GM21528 (cell line): Measurements from ENCODE around the gene ENPP1.

Source experiments
- ATAC-seq: cut with Tn5 transposase; IDR thresholded peaks from one replicate; pipeline ENCODE4 v1.9.1; 2021; ENCODE audit warnings: mild to moderate bottlenecking, moderate library complexity; ENCODE audit not compliant: unreplicated experiment, low FRiP score

The ENPP1 gene

GRCh38 chr6:131784561-131784960, 23.3 kb upstream of the ENPP1 start:
- no peak for ATAC-seq

DNA sequence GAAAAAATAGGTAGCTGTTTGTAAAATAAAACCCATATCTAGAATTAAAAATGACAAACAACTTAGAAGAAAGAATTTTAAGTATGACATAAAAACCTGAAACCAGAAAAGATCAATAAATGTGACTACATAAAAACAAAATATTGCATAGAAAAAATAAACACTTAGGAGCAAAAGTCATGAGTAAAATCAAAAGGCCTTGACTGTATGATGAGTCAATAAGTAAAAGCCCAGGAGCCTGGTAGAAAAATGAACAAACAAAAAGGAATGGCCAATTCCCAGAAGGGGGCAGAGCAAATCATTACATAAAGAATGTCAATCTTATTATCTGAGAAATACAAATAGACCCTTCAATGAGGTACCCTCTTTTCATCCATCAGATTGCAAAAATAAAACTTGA, 20.7 kb upstream of the ENPP1 start:
- no peak for ATAC-seq

- ATAC-seq, result no peak
Measured at GRCh38 chr6:131787766-131788712, 19.8 kb upstream of the ENPP1 start.

DNA sequence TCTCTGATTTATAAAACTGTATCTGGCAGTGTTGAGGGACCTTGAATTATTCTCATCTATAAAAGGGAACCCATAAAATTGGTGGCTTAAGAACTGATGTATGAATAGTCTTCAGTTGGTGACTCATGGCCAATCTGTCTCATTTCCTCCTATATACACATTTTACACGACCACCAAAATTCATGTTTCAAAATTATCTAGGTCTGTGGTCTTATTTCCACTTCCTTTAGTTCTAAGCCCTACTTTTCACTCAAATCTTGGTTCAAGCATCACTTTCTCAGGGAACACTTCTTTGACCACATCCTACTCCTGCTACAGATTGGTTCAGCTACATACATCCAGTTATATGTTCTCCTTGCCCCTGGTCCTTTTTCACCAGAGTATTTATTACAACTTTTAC, 18.6 kb upstream of the ENPP1 start:
- no peak for ATAC-seq

- no peak for ATAC-seq
Measured at GRCh38 chr6:131791476-131791875, 16.3 kb upstream of the ENPP1 start.

GRCh38 chr6:131792091-131792496, 15.7 kb upstream of the ENPP1 start:
- no peak for ATAC-seq

- no peak for ATAC-seq
Measured at GRCh38 chr6:131795366-131795765, 12.5 kb upstream of the ENPP1 start.

- no peak for ATAC-seq
Measured at GRCh38 chr6:131802347-131802746, 5.5 kb upstream of the ENPP1 start.

- ATAC-seq, result no peak
Measured at GRCh38 chr6:131803007-131803769, 4.6 kb upstream of the ENPP1 start.

GRCh38 chr6:131804131-131804530, 3.7 kb upstream of the ENPP1 start:
- ATAC-seq, result no peak

DNA sequence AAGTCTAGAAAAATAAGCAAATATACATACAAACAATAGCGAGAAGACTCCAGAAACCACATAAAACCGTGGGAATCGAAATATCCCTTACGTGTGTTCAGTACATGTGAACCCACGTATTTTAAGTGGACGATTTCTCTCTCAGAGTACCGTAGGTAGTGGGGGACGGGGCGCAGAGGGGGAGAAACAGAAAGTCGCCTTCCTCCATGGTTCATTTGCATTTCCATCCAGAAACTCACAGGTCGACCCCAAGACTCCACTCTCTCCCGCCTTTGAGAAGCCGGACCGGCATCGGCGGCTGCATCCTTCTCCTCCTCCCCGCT, 538 bp upstream of the ENPP1 start:
- ATAC-seq, result peak; percentile 22

- no peak for ATAC-seq
Measured at GRCh38 chr6:131808460-131809269, 845 bp downstream of the ENPP1 start.

- ATAC-seq, result no peak
Measured at GRCh38 chr6:131811500-131811899, 3.7 kb downstream of the ENPP1 start.

DNA sequence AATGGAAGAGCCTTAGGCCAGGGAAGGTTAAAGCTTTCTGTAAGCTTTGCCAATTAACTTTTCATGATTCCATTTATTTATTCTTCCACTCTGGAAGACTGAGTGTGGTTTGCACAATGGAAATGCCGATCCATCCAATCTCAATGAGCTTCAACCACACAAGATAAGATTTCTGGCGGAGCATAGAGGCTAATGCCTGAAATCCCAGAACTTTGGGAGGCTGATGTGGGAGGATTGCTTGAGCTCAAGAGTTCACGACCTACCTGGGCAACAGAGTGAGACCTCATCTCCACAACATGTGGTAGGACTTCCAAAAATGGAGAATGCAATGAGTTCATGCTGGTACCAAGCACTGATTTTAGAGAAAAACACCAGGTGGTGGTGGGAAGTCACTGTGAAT, 6.2 kb downstream of the ENPP1 start:
- ATAC-seq, result no peak

- no peak for ATAC-seq
Measured at GRCh38 chr6:131816869-131817268, 9.0 kb downstream of the ENPP1 start.

DNA sequence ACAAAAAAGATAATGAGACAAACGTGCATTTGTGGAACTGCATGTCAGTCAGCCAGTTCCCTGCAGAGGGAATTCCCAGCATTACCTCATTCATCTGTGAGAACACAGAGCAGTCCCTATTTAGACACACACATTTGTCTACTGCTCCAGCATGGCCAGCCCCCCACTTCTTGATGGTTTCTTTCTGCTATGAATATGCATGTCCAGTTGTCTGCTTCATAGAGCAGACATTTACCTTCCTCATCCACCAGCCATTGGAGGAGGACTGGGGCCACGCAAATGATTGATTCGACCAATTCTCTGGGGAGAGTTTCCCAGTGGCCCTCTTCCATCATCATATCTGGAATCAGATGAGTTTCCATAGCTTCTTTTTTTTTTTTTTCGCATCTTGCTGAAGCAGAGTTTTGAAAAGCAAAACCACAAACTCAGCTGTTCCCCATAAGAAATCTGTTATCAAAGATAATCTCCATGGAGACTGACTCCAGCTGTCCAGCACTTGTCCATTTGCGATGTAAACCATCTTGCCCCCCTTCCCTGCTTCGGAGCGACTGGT, 11.8 kb downstream of the ENPP1 start:
- ATAC-seq, result no peak

DNA sequence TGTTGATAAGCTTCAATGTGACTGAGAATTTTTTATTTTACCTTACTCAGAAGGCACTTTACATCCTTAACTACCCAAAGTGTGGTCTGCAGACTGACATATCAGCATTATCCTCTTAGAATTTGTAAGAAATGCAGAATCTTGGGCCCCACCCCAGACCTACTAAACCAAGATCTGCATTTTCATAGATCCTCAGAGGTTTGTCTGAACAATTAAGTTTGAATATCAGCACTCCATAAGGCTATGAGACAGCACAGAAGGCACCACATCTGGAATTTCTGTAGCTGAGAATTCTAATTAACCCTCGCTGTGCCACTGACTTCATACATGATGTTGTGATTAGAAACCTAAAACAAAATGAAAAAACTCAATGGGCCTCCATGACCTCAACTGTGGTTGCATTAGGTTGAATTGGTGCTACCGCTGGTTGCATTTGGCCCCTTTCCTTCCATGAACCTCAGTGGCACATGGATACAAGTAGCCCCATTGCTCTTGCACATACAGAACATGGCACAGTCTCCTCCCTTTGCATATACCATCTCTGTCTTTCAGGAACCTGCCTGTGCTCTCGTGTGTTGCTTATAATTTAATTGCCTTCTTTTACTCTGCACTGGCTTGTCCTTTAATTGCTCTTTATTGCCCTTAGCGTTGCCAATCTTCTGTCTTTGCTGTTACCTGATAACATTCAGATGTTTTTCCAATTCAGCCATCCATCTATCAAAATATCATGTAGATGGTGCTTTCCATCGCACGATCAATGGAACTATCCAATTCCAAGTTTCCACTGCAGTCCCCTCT, 13.4 kb downstream of the ENPP1 start:
- no peak for ATAC-seq

DNA sequence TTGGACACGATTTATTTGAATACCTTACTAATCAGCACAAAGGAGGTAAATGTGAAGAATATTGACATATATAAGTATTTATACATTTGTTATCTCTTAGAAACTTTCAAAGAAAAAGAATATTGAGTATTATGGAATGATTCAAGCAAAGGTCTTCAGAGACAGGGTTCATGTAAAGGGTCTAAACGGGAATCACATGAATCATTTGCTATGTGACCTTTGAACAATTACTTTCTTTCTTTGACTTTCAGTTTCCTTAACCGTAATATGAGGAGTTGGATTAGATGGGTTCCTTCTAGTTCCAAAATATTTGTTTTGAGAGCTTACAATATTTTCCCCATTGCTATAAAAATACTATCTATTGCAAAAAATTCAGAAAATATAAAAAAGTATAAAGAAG, 14.3 kb downstream of the ENPP1 start:
- ATAC-seq, result no peak

- no peak for ATAC-seq
Measured at GRCh38 chr6:131823276-131823902, 15.6 kb downstream of the ENPP1 start.
